Measurements from ENCODE around the gene RPS17. TPM values are rescaled to one million over a fixed set of nuclear protein-coding genes. Genes with fewer than 3 reads are reported as not detected.

Gene RPS17
- total and polyA plus RNA-seq, 10 of the 15 experiments (the other 5 are each of a cell fraction or from before 2014, with no cell fraction given) = 1,223 to 7,871 (median 3,879) TPM

GRCh38 chr15:82551646-82552247, 11.5 kb upstream of the RPS17 start (continued):
- TF ChIP-seq CREM (IDR thresholded peaks at IDR 0.05; ENCODE audit: low read depth) (0 out of 2 replicates have a peak, but pooled peaks have one; percentile 15), PKNOX1 (IDR thresholded peaks at IDR 0.05) (no peak), ZNF384 (IDR thresholded peaks at IDR 0.05; ENCODE audit: borderline replicate concordance, low read depth, low read length) (no peak), SMARCA5 (IDR thresholded peaks at IDR 0.05) (no peak), YY1 (IDR thresholded peaks at IDR 0.05; ENCODE audit: low read depth, low read length) (no peak), SIX5 (IDR thresholded peaks at IDR 0.05; ENCODE audit: low read depth, low read length, severe bottlenecking) (no peak), MEF2A (IDR thresholded peaks at IDR 0.05; ENCODE audit: insufficient read depth, low read depth, low read length) (peak; percentile 70), FOXK2 (IDR thresholded peaks at IDR 0.05) (no peak), PAX5 (IDR thresholded peaks at IDR 0.05; ENCODE audit: borderline replicate concordance, low read depth, low read length) (no peak), RFX5 (IDR thresholded peaks at IDR 0.05; ENCODE audit: low read depth, low read length) (no peak), BHLHE40 (IDR thresholded peaks at IDR 0.05; ENCODE audit: borderline replicate concordance in 1 of 2, low read depth in 2 of 2, low read length in 1 of 2) (no peak), TCF3 (IDR thresholded peaks at IDR 0.05; ENCODE audit: borderline replicate concordance, insufficient read depth, low read depth, low read length) (0 out of 2 replicates have a peak, but pooled peaks have one; percentile 48), ZBED1 (IDR thresholded peaks at IDR 0.05; ENCODE audit: borderline replicate concordance) (no peak), JUNB (IDR thresholded peaks at IDR 0.05) (no peak), SMC3 (IDR thresholded peaks at IDR 0.05; ENCODE audit: borderline replicate concordance, low read length) (no peak), CEBPB (IDR thresholded peaks at IDR 0.05; ENCODE audit: borderline replicate concordance in 1 of 2, low read depth in 2 of 2, low read length in 2 of 2) (no peak), MLLT1 (IDR thresholded peaks at IDR 0.05) (no peak), ZBTB4 (CRISPR knock-in tag; IDR thresholded peaks at IDR 0.05) (no peak), E4F1 (IDR thresholded peaks at IDR 0.05; ENCODE audit: borderline replicate concordance, partially characterized antibody) (no peak)
